T1000 (cell line): ENCODE measurements around the gene TVP23C.
A peak's percentile ranks its signal among the peaks of the same experiment; 100 is the strongest.
"Not testable (repeated sequence)": the region's sequence is repeated elsewhere in the genome, so short reads cannot be mapped to it uniquely, and the experiment has no call there.

ENCODE experiments used
- DNase-seq: peaks from one replicate; lab custom pipeline; 2025; ENCODE audit warnings: mixed read lengths; lab: John Stamatoyannopoulos, UW

Gene TVP23C

DNA sequence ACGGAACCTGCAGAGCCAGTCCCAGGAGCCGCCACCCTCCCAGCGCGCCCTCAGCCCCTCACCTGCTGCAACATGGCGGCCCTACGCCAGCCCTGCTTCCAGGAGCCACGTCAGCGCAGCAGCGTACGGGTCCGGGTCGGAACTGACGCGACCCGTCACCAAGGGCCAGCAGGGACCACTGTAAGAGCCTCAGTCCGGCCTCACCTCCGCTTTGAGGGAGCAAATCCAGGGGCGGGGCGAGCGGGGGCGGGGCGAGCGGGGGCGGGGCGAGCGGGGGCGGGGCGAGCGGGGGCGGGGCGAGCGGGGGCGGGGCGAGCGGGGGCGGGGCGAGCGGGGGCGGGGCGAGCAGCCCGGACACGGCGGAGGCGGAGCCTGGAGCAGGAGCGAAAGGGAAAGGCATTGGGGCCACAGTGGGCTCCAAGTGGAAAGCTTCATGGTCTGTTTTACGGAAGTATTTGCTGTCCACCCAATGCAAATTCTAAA lies at the start of gene TVP23C:
TVP23C (minus strand) TSS at position 109 of the 483 bp plus-strand sequence; CDS start at position 74, 35 bp downstream.
- DNase-seq, result peak; percentile 79

DNA sequence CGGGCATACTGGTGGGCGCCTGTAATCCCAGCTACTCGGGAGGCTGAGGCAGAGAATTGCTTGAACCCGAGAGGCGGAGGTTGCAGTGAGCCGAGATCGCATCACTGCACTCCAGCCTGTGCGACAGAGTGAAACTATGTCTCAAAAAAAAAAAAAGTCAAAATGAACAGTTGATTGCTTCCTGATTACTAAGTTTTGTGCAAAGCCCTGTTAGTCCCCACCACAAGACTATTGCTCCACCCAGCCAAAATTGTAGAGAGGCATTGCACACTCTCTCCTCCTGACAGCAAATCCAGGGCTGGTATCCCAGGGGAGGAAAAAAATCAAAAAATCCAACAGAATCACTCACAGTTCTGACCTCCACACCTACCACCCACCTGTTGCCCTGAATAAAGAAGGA lies 29.7 kb upstream of the TVP23C start:
- DNase-seq, result not testable (repeated sequence)

DNA sequence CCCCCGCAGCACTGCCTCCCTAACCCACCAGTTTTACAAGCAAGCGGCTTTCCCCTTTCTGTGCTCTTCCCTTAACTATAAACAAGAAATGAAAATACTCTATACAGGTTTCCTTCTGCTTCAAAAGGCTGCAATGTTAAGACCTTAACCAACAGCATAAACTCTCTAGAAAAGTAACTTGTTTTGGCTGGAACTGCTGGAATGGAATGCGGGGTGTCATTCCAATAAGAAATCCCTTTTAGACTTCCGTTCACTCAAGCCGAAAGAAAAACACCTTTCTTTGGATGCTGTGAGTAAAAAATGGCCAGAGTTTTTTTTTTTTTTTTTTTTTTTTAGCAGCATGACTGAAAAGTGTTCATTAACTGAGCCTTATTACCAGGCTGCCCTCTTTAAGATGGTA lies 28.7 kb upstream of the TVP23C start:
- DNase-seq, result not testable (repeated sequence)

GRCh38 chr17:15590844-15591243 lies 27.6 kb upstream of the TVP23C start:
- not testable (repeated sequence) for DNase-seq

- not testable (repeated sequence) for DNase-seq
These were observed 26.6 kb upstream of the TVP23C start for GRCh38 chr17:15589544-15590536.

- not testable (repeated sequence) for DNase-seq
These were observed 24.7 kb upstream of the TVP23C start for GRCh38 chr17:15588017-15588416.

- not testable (repeated sequence) for DNase-seq
These were observed 20.0 kb upstream of the TVP23C start for GRCh38 chr17:15583313-15583712.

DNA sequence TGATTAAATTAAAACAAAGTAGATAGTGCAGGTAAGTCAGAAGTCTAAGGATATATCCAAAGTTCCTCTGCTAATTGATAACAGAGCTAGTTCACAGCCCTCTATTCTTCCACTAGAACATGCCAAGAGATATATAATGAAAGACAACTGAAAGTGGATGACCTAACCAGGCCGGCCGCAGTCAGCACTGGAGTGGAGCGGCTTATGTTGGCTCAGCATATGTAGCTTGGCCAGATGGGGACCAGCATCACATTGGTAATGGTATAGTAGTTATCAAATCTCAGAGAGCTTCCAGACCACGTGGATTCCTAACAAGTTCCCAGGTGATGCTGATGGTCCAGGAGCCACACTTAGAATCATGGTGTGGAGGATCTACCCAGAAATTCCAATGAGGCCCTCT lies 18.2 kb upstream of the TVP23C start:
- DNase-seq, result not testable (repeated sequence)

GRCh38 chr17:15576848-15577247 lies 13.6 kb upstream of the TVP23C start:
- DNase-seq, result not testable (repeated sequence)

- not testable (repeated sequence) for DNase-seq
These were observed 11.4 kb upstream of the TVP23C start for GRCh38 chr17:15574660-15575059.

GRCh38 chr17:15573870-15574269 lies 10.6 kb upstream of the TVP23C start:
- not testable (repeated sequence) for DNase-seq

DNA sequence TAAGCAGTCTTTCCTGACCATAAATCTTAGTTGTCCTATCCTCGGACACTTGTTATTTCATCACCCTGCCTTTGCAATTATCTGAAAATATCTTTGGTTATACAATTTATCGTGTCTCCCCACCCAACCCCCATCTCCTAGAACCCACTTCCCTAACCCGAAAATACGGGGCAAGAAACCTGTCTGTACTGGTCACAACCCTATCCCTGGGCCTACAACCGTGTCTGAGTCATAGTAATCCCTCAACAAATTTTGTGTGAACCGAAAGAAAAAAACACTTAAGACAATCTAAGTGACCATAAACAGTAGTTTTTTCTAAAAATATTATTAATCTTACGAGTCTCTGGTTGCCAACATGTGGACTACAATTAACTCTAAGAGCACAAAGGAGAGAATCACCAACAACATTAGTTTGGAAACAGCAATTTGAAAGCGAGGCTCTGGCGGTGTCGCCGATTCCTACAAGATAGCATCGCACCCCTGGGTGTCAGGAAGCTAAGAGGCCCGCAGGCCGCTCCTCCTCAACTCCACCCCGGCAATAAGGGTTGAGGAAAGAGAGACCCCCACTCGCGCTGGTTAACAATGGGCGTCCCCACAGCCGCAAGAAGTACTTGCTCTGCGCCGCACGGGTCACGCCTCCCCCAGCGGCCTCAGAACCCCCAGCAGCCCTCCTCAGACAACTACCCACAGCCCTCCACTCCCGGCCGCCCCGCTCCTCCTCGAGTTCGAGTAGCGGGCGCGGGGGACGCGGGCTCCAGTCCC lies 489 bp downstream of the TVP23C start:
- peak; percentile 5 for DNase-seq

GRCh38 chr17:15561439-15561838 lies 1.8 kb downstream of the TVP23C start:
- DNase-seq, result not testable (repeated sequence)

- not testable (repeated sequence) for DNase-seq
These were observed 4.7 kb downstream of the TVP23C start for GRCh38 chr17:15558403-15559105.

GRCh38 chr17:15557334-15557832 lies 5.9 kb downstream of the TVP23C start:
- not testable (repeated sequence) for DNase-seq

GRCh38 chr17:15552932-15553331 lies 10.4 kb downstream of the TVP23C start:
- DNase-seq, result not testable (repeated sequence)

- DNase-seq, result not testable (repeated sequence)
These were observed 13.7 kb downstream of the TVP23C start for GRCh38 chr17:15549552-15549951.

GRCh38 chr17:15546604-15547003 lies 16.7 kb downstream of the TVP23C start:
- not testable (repeated sequence) for DNase-seq

- DNase-seq, result not testable (repeated sequence)
These were observed 22.7 kb downstream of the TVP23C start for GRCh38 chr17:15540371-15541219.

- DNase-seq, result not testable (repeated sequence)
These were observed 30.2 kb downstream of the TVP23C start for GRCh38 chr17:15533122-15533521.
